ENCODE measurements around the gene PRPH.

PRPH gene

GRCh38 chr12:49287876-49288275 lies 7.1 kb upstream of the PRPH start:
- Histone ChIP-seq H3K4me3 (ENCODE audit: insufficient read depth, low read length, poor library complexity, severe bottlenecking) (no peak overlapping the region), H2AFZ (ENCODE audit: low read depth, low read length, severe bottlenecking) (no peak overlapping the region), H3K4me2 (ENCODE audit: low read depth, low read length, poor library complexity, severe bottlenecking) (no peak overlapping the region), H4K20me1 (ENCODE audit: low read depth, low read length) (no peaks in the 10 kb centered on the region), H3K9me2 (replicated peaks; ENCODE audit: insufficient read depth, low read length) (no peaks in the 10 kb centered on the region), H3F3A (ENCODE audit: insufficient read depth) (no peaks in the 10 kb centered on the region), H3K27me3 (ENCODE audit: low read length) (no peaks in the 10 kb centered on the region), H3K9me3 (ENCODE audit: insufficient read depth, low read length) (no peaks in the 10 kb centered on the region), H3K27ac (ENCODE audit: low read depth, low read length) (no peak overlapping the region), H3K36me3 (ENCODE audit: low read length) (no peaks in the 10 kb centered on the region), H3K9ac (ENCODE audit: low read length) (no peak overlapping the region), H3K79me2 (ENCODE audit: insufficient read depth, low read length) (no peaks in the 10 kb centered on the region)
- TF ChIP-seq EZH2phosphoT487 (conservative IDR thresholded peaks at IDR 0.05; ENCODE audit: low read length) (no peak), CTCF (IDR thresholded peaks at IDR 0.05; ENCODE audit: insufficient read depth, low read length, poor library complexity, severe bottlenecking) (no peak)

GRCh38 chr12:49288412-49288853 lies 6.5 kb upstream of the PRPH start:
- Histone ChIP-seq H3K4me2 (ENCODE audit: low read depth, low read length, poor library complexity, severe bottlenecking) (no peak overlapping the region), H3K4me3 (ENCODE audit: insufficient read depth, low read length, poor library complexity, severe bottlenecking) (no peak overlapping the region), H3K79me2 (ENCODE audit: insufficient read depth, low read length) (no peaks in the 10 kb centered on the region), H3F3A (ENCODE audit: insufficient read depth) (no peaks in the 10 kb centered on the region), H3K9me2 (replicated peaks; ENCODE audit: insufficient read depth, low read length) (no peaks in the 10 kb centered on the region), H2AFZ (ENCODE audit: low read depth, low read length, severe bottlenecking) (no peak overlapping the region), H3K36me3 (ENCODE audit: low read length) (no peaks in the 10 kb centered on the region), H3K27ac (ENCODE audit: low read depth, low read length) (no peak overlapping the region), H4K20me1 (ENCODE audit: low read depth, low read length) (no peaks in the 10 kb centered on the region), H3K9ac (ENCODE audit: low read length) (no peak overlapping the region), H3K9me3 (ENCODE audit: insufficient read depth, low read length) (no peaks in the 10 kb centered on the region), H3K27me3 (ENCODE audit: low read length) (no peaks in the 10 kb centered on the region)
- TF ChIP-seq CTCF (IDR thresholded peaks at IDR 0.05; ENCODE audit: insufficient read depth, low read length, poor library complexity, severe bottlenecking) (peak; percentile 67), EZH2phosphoT487 (conservative IDR thresholded peaks at IDR 0.05; ENCODE audit: low read length) (no peak)

- H3K4me3 ChIP-seq (ENCODE audit: insufficient read depth, low read length, poor library complexity, severe bottlenecking), result no peak overlapping the region
- H3K9me3 ChIP-seq (ENCODE audit: insufficient read depth, low read length), result no peaks in the 10 kb centered on the region
- H3K9me2 ChIP-seq (replicated peaks; ENCODE audit: insufficient read depth, low read length), result no peaks in the 10 kb centered on the region
- H3K4me2 ChIP-seq (ENCODE audit: low read depth, low read length, poor library complexity, severe bottlenecking), result no peak overlapping the region
- H3K79me2 ChIP-seq (ENCODE audit: insufficient read depth, low read length), result no peaks in the 10 kb centered on the region
- no peaks in the 10 kb centered on the region for H3K36me3 ChIP-seq (ENCODE audit: low read length)
- no peak overlapping the region for H3K9ac ChIP-seq (ENCODE audit: low read length)
- H4K20me1 ChIP-seq (ENCODE audit: low read depth, low read length), result no peaks in the 10 kb centered on the region
- no peaks in the 10 kb centered on the region for H3F3A ChIP-seq (ENCODE audit: insufficient read depth)
- H2AFZ ChIP-seq (ENCODE audit: low read depth, low read length, severe bottlenecking), result no peak overlapping the region
- TF ChIP-seq CTCF (IDR thresholded peaks at IDR 0.05; ENCODE audit: insufficient read depth, low read length, poor library complexity, severe bottlenecking), result no peak
- no peak for TF ChIP-seq EZH2phosphoT487 (conservative IDR thresholded peaks at IDR 0.05; ENCODE audit: low read length)
- no peaks in the 10 kb centered on the region for H3K27me3 ChIP-seq (ENCODE audit: low read length)
- H3K27ac ChIP-seq (ENCODE audit: low read depth, low read length), result no peak overlapping the region
Observed at GRCh38 chr12:49288922-49289555, 5.9 kb upstream of the PRPH start.
